Endothelial cell of umbilical vein (primary cell): ENCODE measurements around the gene BEAN1.

Experiments used
- EZH2 ChIP-seq: IDR thresholded peaks from 2 replicates; pipeline ENCODE4 v1.6.1; 2012; ENCODE audit warnings: borderline replicate concordance, low read depth, mild to moderate bottlenecking, moderate library complexity, low read length, inconsistent platforms; ENCODE audit not compliant: severe bottlenecking
- JUN ChIP-seq: IDR thresholded peaks from 2 replicates; pipeline ENCODE4 v1.6.1; 2011; ENCODE audit warnings: borderline replicate concordance, low read depth; ENCODE audit not compliant: insufficient read length, insufficient read depth
- MYC ChIP-seq: IDR thresholded peaks from one replicate; pipeline ENCODE4 v1.6.1; 2011; ENCODE audit warnings: mild to moderate bottlenecking, low read depth, low read length
- POLR2A ChIP-seq: IDR thresholded peaks from 2 replicates; pipeline ENCODE4 v1.6.1; 2012; ENCODE audit warnings: low read depth, mild to moderate bottlenecking, control low read depth, low read length
- POLR2AphosphoS5 ChIP-seq: IDR thresholded peaks from 2 replicates; pipeline ENCODE4 v1.6.1; 2012; ENCODE audit warnings: low read depth, mild to moderate bottlenecking, control low read depth, low read length, moderate library complexity; ENCODE audit not compliant: insufficient read depth
- TF ChIP-seq, protein P1 (sequence below), 2 donors: IDR thresholded peaks; 1 replicate in 1 of 2; 2 replicates in 1 of 2; pipeline ENCODE4 v1.5.1; 2011; ENCODE audit warnings: low read length in 2 of 2, mild to moderate bottlenecking in 2 of 2, moderate library complexity in 2 of 2, control low read depth in 1 of 2, inconsistent platforms in 1 of 2, low read depth in 1 of 2; ENCODE audit not compliant: insufficient read depth in 1 of 2; ENCODE audit errors: extremely low read depth in 1 of 2
- TF ChIP-seq, protein P2 (sequence below): IDR thresholded peaks from 2 replicates; pipeline ENCODE4 v1.6.1; 2011; ENCODE audit not compliant: insufficient read depth, insufficient read length

DNA sequence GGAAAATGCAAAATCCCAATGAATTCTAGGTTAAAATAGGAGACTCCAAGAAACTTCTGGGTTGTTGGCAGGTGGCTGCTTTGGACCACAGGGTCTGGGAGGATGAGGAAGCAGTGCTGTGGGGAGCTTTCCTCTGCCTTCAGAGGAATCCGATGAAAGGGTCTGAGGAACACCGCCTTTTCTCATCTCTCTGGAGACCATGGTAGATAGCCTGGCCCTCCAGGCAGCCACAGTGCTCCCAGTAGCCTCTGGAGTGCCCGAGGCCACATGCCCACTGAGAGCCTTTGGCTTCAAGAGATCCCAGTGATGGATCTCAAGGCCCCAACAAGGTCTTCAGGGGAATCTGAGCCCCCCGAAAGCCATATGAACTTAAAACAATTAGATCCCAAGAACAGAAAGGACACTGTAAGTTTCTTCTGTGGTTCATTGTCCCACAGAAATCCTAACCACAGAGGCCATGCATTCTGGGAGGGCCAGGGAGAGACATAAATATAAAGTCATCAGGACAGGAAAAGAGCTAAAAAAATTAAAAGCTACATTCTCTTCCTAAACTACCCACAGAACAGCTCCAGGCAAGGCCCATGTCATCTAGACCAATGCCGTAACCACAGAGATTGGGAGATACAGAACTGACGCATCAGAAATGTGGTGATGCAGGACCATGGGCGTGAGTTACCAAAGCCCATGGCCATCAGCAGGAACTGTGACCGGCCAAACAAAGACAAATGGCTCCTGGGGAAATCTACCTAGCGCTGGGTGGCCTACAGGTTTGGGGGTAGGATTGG, 98.5 kb downstream of the BEAN1 start:
- TF ChIP-seq, protein P1, sequence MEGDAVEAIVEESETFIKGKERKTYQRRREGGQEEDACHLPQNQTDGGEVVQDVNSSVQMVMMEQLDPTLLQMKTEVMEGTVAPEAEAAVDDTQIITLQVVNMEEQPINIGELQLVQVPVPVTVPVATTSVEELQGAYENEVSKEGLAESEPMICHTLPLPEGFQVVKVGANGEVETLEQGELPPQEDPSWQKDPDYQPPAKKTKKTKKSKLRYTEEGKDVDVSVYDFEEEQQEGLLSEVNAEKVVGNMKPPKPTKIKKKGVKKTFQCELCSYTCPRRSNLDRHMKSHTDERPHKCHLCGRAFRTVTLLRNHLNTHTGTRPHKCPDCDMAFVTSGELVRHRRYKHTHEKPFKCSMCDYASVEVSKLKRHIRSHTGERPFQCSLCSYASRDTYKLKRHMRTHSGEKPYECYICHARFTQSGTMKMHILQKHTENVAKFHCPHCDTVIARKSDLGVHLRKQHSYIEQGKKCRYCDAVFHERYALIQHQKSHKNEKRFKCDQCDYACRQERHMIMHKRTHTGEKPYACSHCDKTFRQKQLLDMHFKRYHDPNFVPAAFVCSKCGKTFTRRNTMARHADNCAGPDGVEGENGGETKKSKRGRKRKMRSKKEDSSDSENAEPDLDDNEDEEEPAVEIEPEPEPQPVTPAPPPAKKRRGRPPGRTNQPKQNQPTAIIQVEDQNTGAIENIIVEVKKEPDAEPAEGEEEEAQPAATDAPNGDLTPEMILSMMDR (IDR thresholded peaks at IDR 0.05; ENCODE audit: extremely low read depth in 1 of 2, insufficient read depth in 1 of 2, low read depth in 1 of 2, low read length in 2 of 2) = no peak
- TF ChIP-seq MYC (no peak), EZH2 (no peak), POLR2AphosphoS5 (no peak), POLR2A (no peak), JUN (no peak)
- TF ChIP-seq, protein P2, sequence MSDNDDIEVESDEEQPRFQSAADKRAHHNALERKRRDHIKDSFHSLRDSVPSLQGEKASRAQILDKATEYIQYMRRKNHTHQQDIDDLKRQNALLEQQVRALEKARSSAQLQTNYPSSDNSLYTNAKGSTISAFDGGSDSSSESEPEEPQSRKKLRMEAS = no peak
